HG03045 (cell line): ENCODE measurements around the gene NAA25.
"Not testable (repeated sequence)": the region's sequence is repeated elsewhere in the genome, so short reads cannot be mapped to it uniquely, and the experiment has no call there.

Experiments used
- ATAC-seq: cut with Tn5 transposase; IDR thresholded peaks from one replicate; pipeline ENCODE4 v1.9.1; 2021; ENCODE audit warnings: mild to moderate bottlenecking, moderate library complexity; ENCODE audit not compliant: unreplicated experiment

Gene NAA25

DNA sequence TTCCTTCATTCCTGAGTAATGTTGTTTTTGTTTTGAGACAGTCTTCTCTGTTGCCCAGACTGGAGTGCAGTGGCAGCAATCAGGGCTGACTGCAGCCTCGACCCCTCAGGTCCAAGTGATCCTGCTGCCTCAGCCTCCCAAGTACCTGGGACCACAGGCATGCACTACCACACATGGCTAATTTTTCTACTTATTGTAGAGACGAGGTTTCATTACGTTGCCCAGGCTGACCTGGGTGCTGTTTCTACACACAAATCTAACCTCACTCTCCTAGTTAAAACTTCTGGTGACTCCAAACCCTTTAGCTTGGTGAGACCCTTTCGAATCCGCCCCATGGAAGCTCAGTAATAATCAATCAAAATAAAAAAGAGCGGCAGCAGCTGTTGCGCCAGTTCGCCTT lies 96.9 kb downstream of the NAA25 start:
- no peak for ATAC-seq

DNA sequence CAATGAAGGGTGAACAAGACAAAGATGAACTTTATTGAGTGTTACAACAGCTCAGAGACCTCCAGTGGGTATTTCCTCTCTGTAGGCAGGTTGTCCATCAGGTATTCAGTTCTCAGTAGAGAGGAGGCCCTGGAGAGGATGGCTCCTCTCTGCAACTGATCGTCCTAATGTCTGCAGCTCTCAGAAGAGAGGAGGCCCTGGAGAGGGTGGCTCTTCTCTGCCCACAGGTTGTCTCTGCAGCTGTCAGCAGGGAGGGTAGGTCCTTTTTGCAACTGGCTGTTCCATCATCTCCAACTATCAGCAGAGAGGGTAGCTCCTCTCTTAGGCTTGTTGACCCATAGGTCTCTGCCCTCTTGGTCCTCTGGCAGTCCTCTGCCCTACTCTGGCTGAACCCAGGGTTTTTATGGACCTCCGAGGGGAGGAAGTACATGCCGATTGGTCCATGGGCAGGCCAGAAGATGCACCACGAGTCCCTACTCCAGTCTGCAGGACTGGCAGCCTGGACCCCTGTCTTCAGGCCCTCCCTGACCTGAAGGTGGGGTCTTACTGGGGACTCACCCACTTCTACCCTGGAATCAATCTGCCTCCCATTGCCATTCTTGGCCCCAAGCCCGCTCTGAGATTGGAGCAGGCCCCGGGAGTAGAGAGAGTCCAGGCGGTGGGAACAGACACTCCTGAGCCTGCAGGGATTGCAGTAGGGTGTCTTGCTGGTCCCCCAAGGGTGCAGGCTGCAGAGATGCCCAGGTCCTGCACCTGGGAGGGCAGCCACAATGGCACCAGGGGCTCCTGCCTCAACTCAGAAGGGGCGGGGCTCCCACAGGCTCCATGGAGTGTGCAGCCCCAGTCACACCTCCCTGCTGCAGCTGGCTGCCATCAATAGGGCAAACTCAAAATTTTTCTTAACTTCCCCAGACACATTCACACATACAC lies 97.9 kb downstream of the NAA25 start:
- no peak for ATAC-seq

GRCh38 chr12:112009596-112009995 lies 99.0 kb downstream of the NAA25 start:
- ATAC-seq: not testable (repeated sequence)

DNA sequence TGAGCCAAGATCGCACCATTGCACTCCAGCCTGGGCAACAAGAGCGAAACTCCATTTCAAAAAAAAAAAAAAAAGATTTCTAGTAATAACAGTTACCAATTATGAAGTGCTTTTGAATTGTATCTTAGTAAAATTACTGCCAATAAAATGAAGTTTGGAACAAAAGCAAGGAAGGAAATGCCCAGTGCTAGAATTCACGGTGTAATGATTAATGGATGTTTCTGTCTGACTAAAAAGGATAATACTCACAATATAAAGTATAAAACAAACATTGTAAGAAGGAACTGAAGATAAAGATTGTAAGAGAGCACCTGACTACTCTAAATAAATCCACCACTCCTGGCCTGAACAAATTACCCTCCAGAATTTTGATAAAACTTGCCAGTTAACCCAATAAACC lies 99.7 kb downstream of the NAA25 start:
- no peak for ATAC-seq

DNA sequence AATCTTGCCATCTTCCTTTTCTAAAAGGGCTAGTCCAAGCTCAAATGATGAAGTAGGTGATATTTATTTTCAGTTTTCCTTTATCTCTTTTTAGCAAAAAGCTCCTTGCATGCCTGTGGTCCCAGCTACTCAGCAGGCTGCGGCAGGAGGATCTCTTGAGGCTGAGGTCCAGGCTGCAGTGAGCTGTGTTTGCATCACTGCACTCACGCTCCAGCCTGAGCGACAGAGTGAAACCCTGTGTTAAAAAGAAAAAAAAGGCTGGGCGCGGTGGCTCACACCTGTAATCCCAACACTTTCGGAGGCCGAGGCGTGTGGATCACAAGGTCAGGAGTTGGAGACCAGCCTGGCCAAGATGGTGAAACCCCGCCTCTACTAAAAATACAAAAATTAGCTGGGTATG lies 100.6 kb downstream of the NAA25 start:
- ATAC-seq: no peak

GRCh38 chr12:112005419-112006395 lies 102.9 kb downstream of the NAA25 start:
- ATAC-seq: no peak

GRCh38 chr12:112004041-112004440 lies 104.5 kb downstream of the NAA25 start:
- no peak for ATAC-seq

GRCh38 chr12:112001576-112001975 lies 107.0 kb downstream of the NAA25 start:
- no peak for ATAC-seq

DNA sequence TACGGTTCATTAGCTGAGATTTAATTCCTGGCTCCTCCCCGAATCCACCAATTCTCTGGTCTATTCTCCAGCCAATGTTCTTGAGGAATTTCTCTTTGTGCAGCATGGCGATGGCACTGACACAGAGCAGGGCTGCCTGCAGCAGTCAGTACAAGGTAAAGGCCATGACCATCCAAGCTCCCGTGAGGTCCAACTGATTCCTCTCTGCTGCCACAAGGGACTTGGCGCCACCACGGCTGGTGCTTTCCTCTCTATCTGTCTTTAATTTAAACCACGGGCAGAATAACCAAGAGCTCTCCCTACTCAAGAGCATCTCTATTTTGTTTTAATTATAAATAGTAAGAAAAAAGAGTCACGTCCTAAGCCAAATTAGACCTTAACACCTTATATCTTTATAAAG lies 107.8 kb downstream of the NAA25 start:
- no peak for ATAC-seq

DNA sequence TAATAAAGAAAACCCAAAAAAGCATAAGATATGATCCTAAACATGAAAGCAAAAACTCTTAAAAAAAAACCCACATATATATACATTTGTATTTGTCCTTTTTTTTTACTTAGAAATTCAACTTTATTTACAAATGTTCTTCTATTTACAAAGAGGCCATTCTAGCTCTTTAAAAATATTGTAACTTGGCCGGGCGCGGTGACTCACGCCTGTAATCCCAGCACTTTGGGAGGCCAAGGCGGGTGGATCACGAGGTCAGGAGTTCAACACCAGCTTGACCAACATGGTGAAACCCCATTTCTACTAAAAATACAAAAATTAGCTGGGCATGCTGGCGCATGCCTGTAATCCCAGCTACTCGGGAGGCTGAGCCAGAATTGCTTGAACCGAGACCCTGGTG lies 109.5 kb downstream of the NAA25 start:
- not testable (repeated sequence) for ATAC-seq

DNA sequence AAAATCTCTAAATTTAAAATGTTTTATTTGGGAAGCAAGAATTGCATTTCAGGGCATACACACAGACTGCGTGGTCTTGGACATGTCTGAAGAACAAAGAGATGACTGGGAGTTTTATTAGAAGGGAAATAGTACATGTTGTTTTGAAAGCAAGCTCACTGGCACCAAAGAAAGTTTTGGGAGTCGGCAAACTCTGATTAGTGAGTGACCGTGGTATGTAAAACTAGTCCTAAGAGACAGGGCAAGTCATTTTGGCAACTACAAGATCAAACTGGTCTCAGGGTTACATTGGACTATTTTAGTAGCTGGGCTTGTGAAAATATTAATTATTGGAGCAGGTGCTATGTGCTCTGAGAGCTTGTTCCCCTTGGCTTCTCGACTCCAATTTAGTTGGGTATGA lies 110.6 kb downstream of the NAA25 start:
- ATAC-seq: no peak

GRCh38 chr12:111997300-111997699 lies 111.3 kb downstream of the NAA25 start:
- ATAC-seq: no peak

GRCh38 chr12:111995782-111996480 lies 112.7 kb downstream of the NAA25 start:
- ATAC-seq: no peak

DNA sequence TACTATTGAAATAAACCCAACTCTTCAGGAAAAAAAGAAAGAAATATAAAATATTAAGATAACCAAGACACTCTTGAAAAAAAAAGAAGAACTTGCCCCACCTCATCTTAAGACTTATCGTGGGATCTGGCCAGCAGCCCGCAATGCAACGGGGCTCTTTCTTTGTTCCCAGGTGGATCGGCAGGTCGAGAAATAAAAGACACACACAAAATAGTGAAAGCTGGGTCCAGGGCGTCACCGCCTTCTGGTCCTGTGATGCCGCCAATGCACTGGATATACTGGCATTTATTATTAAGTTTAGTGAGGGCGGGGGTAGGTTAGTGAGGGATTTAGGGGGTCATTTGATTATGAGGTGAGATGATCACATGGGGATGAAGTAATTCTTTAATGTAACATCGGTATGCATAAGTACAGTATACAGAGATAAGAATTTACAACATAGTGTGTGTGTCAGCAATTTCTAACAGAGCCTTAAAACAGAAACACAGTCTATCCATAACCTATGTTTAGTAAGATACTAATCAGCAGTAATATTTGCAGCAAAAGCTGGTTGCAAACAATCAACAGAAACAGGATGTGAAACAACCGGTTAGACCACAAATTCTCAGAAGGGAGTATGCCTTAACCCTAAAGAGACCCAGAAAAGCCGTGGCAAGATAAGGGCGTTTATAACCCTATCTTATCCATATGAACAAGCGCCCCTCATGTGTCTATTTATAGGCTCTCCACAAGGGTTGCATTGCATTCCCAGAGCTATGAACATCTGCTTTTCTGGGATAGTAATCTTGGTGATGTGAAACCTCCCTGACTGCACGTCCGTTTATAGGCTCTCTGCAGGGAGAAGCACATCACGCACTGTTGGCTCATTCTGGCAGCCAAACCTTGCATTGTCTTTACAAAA lies 114.1 kb downstream of the NAA25 start:
- ATAC-seq: not testable (repeated sequence)

DNA sequence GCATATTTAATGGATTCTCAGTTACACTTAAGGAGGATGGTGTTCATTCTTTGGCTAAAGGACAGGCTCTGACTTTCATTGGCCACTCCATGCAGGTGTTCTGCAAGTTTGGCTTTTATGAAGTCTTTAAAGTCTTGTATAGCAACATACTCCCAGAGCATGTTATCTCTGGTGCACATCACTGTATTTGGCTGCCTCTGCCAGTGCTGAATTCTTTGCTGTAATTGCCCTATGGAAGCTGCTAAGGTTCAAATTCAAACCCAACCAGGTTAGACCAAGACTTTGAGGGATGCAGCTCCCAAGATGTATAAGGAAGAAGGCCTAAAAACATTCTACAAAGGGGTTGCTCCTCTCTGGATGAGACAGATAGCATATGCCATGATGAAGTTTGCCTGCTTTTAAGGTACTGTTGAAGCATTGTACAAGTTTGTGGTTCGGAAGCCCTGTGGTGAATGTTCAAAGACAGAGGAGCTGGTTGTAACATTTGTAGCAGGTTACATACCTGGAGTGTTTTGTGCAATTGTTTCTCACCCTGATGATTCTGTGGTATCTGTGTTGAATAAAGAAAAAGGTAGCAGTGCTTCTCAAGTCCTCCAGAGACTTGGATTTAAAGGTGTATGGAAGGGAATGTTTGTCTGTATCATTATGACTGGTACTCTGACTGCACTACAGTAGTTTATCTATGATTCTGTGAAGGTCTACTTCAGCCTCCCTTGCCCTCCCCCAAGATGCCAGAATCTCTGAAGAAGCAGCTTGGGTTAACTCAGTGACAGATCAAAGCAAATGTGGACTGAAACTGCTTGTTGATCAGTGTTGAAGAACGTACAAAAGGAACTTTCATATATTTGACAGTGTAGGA lies 115.1 kb downstream of the NAA25 start:
- ATAC-seq: no peak

GRCh38 chr12:111992464-111992863 lies 116.1 kb downstream of the NAA25 start:
- ATAC-seq: no peak

DNA sequence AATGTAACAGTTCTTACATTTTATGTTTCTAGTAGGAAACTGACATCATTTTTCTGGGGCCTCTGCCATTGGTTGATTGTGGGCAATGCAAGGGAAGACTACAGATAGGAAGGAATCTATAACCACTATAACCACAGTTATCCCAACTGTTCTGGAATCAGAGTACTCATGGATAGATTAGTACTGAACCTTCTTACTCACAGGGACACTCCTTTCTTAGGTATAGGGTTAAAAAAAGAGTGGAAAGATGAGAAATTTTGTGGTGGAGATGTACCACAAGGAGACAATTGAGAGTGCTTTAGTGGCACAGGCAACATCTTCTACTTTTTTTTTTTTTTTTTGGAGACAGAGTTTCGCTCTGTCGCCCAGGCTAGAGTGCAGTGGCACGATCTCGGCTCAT lies 116.6 kb downstream of the NAA25 start:
- no peak for ATAC-seq

DNA sequence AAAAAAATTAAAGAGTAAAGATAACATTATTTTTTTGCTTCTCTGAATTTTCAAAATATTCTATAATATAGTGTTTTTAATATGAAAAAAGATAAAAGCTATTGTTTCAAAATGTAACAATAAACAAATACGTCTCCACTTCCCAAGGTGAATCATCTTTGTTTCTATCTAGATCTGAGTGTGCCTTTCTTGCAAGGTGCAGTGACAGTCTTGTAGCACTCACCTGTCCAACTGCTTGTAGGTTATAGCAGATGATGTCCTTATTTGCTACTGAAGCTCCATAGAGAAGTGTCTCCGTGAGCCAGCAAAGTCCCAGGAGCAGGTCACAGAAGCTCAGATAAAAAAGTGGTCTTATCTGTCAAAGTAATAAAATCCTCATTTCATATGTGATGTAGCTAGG lies 117.0 kb downstream of the NAA25 start:
- no peak for ATAC-seq

DNA sequence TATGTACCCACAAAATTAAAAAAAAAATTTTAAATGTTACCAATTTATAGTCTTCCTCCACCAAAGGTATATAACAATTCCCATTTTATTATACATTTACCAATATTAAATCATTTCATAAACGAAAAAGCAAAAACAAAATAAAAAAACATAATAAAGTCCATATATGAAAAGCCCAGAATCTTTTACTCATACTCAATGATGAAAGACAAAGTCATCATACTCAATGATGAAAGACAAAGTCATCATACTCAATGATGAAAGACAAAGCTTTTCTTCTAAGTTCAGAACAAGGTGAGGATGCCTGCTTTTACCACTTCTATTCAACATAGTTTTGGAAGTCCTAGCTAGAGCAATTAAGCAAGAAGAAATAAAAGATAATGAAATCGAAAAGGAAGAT lies 123.8 kb downstream of the NAA25 start:
- no peak for ATAC-seq
